Keratinocyte (primary cell): ENCODE results near the gene NUP210. TPM values are rescaled to one million over a fixed set of nuclear protein-coding genes. Genes with fewer than 3 reads are reported as not detected.

ENCODE experiments used
- DNase-seq: peaks from one replicate; pipeline ENCODE4 v3.0.0-alpha.2; 2011; ENCODE audit warnings: low read depth, missing footprints, low spot score
- FAIRE-seq: peaks from 2 replicates; lab custom pipeline; 2011; peaks lifted over from hg19 to GRCh38; lab: Jason Lieb, UNC
- H2AFZ ChIP-seq: 2 replicates; pipeline ENCODE4 v1.6.0; 2012; ENCODE audit warnings: low read length, control low read depth, inconsistent platforms; ENCODE audit not compliant: control insufficient read depth
- H3K27ac ChIP-seq: 2 replicates; pipeline ENCODE4 v1.5.1; 2011; ENCODE audit warnings: low read length; ENCODE audit not compliant: control insufficient read depth, insufficient read depth
- H3K27me3 ChIP-seq: 3 replicates; pipeline ENCODE4 v1.6.0; 2011; ENCODE audit warnings: low read length; ENCODE audit not compliant: control insufficient read depth, insufficient read depth; ENCODE audit errors: extremely low read depth
- H3K36me3 ChIP-seq, 2 experiments: 2 replicates in 1 of 2; 3 replicates in 1 of 2; pipeline ENCODE4 v1.5.1; 2011; ENCODE audit warnings: low read length in 2 of 2, mild to moderate bottlenecking in 1 of 2; ENCODE audit not compliant: control insufficient read depth in 2 of 2, insufficient read depth in 2 of 2; ENCODE audit errors: extremely low read depth in 1 of 2
- H3K4me1 ChIP-seq: 3 replicates; pipeline ENCODE4 v1.5.1; 2011; ENCODE audit warnings: low read length; ENCODE audit not compliant: control insufficient read depth, insufficient read depth; ENCODE audit errors: extremely low read depth
- H3K4me2 ChIP-seq: 3 replicates; pipeline ENCODE4 v1.6.0; 2011; ENCODE audit warnings: low read depth, low read length; ENCODE audit not compliant: control insufficient read depth, insufficient read depth; ENCODE audit errors: extremely low read depth
- H3K4me3 ChIP-seq, 3 experiments: fragments of 200-600 bp in 1 of 3; sonication (generic) in 1 of 3; 2 replicates in 2 of 3; 3 replicates in 1 of 3; pipeline ENCODE4 v1.5.1; 2011 to 2016; ENCODE audit warnings: low read length in 3 of 3, mild to moderate bottlenecking in 3 of 3, control low read depth in 2 of 3, inconsistent platforms in 1 of 3, low read depth in 1 of 3, mixed read lengths in 1 of 3, mixed run types in 1 of 3, moderate library complexity in 1 of 3; ENCODE audit not compliant: control insufficient read depth in 2 of 3, insufficient read depth in 2 of 3; ENCODE audit errors: extremely low read depth in 1 of 3
- H3K79me2 ChIP-seq: 2 replicates; pipeline ENCODE4 v1.6.0; 2012; ENCODE audit warnings: low read length; ENCODE audit not compliant: control insufficient read depth, insufficient read depth
- H3K9ac ChIP-seq: 3 replicates; pipeline ENCODE4 v1.6.0; 2011; ENCODE audit warnings: low read length; ENCODE audit not compliant: control insufficient read depth, insufficient read depth; ENCODE audit errors: extremely low read depth
- H3K9me1 ChIP-seq: 3 replicates; pipeline ENCODE4 v1.6.0; 2011; ENCODE audit warnings: low read length; ENCODE audit not compliant: control insufficient read depth, insufficient read depth; ENCODE audit errors: extremely low read depth
- H3K9me3 ChIP-seq: 2 replicates; pipeline ENCODE4 v1.5.1; 2012; ENCODE audit warnings: low read depth, low read length; ENCODE audit not compliant: control insufficient read depth
- H4K20me1 ChIP-seq: 3 replicates; pipeline ENCODE4 v1.6.0; 2011; ENCODE audit warnings: low read length; ENCODE audit not compliant: control insufficient read depth, insufficient read depth; ENCODE audit errors: extremely low read depth
- EZH2 ChIP-seq: IDR thresholded peaks from one replicate; pipeline ENCODE4 v1.6.1; 2012; ENCODE audit warnings: inconsistent platforms, mild to moderate bottlenecking, low read length, moderate library complexity
- dilution Hi-C: fragments of 300-500 bp; cut with MboI; formaldehyde crosslinking; loops from one replicate; pipeline ENCODE4 v1.7.0; 2020; ENCODE audit warnings: low sequenced_read_pairs; ENCODE audit not compliant: extremely low pct_ligation_motif_present
- polyA plus RNA-seq, 5 experiments: library from polyadenylated mRNA; depleted of rRNA in 3 of 5; stranded (reverse) in 3 of 5; stranded (forward) in 1 of 5; unstranded in 1 of 5; fragments of >200 nt; gene quantifications; 1 replicate in 1 of 5; 2 replicates in 3 of 5; 3 replicates in 1 of 5; pipeline versions ENCODE4 v1.2.1 to v1.2.3, GENCODE V29; 2011 to 2012; ENCODE audit warnings: missing spikeins in 2 of 5, low read depth in 1 of 5, low replicate concordance in 1 of 5
- TF ChIP-seq, protein P1 (sequence below), 3 experiments: IDR thresholded peaks in 1 of 3; conservative IDR thresholded peaks in 1 of 3; optimal IDR thresholded peaks in 1 of 3; 2 replicates in 2 of 3; 3 replicates in 1 of 3; pipeline versions ENCODE3 to v1.5.1; 2011; ENCODE audit warnings: low read length in 3 of 3, mild to moderate bottlenecking in 3 of 3, moderate library complexity in 2 of 3, control low read depth in 1 of 3, inconsistent platforms in 1 of 3; ENCODE audit not compliant: insufficient read depth in 2 of 3; ENCODE audit errors: extremely low read depth in 1 of 3

Gene NUP210
- polyA plus RNA-seq, 1 donor (not counting 4 experiments of a cell fraction or from before 2014, with no cell fraction given), result 0.01 TPM

- Histone ChIP-seq H3K4me2 (no peak overlapping the region), H3K4me3 (no peak overlapping the region), H3K9me1 (no peaks in the 10 kb centered on the region), H4K20me1 (no peaks in the 10 kb centered on the region), H3K27ac (no peak overlapping the region), H3K9me3 (no peaks in the 10 kb centered on the region), H3K27me3 (peaks cover 4% of the 10 kb centered on the region), H2AFZ (no peak overlapping the region), H3K79me2 (no peaks in the 10 kb centered on the region), H3K9ac (no peak overlapping the region), H3K36me3 (no peaks in the 10 kb centered on the region), H3K4me1 (peaks cover 11% of the 10 kb centered on the region)
- TF ChIP-seq, protein P1, sequence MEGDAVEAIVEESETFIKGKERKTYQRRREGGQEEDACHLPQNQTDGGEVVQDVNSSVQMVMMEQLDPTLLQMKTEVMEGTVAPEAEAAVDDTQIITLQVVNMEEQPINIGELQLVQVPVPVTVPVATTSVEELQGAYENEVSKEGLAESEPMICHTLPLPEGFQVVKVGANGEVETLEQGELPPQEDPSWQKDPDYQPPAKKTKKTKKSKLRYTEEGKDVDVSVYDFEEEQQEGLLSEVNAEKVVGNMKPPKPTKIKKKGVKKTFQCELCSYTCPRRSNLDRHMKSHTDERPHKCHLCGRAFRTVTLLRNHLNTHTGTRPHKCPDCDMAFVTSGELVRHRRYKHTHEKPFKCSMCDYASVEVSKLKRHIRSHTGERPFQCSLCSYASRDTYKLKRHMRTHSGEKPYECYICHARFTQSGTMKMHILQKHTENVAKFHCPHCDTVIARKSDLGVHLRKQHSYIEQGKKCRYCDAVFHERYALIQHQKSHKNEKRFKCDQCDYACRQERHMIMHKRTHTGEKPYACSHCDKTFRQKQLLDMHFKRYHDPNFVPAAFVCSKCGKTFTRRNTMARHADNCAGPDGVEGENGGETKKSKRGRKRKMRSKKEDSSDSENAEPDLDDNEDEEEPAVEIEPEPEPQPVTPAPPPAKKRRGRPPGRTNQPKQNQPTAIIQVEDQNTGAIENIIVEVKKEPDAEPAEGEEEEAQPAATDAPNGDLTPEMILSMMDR (optimal IDR thresholded peaks at IDR 0.05 in 1 of 3, IDR thresholded peaks at IDR 0.05 in 1 of 3, conservative IDR thresholded peaks at IDR 0.05 in 1 of 3; ENCODE audit: extremely low read depth in 1 of 3, insufficient read depth in 2 of 3, low read length in 3 of 3), result no peak
- TF ChIP-seq EZH2, result no peak
- FAIRE-seq (no peak), DNase-seq (no peak)
- dilution Hi-C loops, result no loop called here
Observed at GRCh38 chr3:13333236-13333897, 86.8 kb downstream of the NUP210 start.

DNA sequence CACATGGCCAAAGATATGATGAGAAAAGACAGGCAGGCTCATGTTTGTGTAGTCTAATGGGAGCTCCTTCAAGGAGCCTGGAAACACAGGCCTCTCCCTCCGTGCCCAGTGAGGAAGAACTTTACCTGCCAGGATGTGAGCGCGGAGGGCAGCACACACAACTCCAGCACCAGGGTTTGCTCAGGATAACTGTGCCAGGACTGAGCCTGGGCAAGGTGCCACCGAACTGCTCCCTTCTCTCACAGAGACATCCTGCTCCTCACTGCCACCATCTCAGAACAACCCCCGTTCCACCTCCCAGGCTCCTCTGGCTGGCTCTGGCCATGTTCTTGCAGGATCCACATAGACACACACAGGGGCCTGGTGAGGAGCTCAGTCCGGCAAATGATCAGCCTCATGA lies 87.4 kb downstream of the NUP210 start:
- dilution Hi-C loops, result no loop called here
- H4K20me1 ChIP-seq, result no peaks in the 10 kb centered on the region
- no peaks in the 10 kb centered on the region for H3K79me2 ChIP-seq
- peaks cover 11% of the 10 kb centered on the region for H3K4me1 ChIP-seq
- no peak overlapping the region for H3K4me2 ChIP-seq
- no peaks in the 10 kb centered on the region for H3K36me3 ChIP-seq
- FAIRE-seq (no peak), DNase-seq (no peak)
- no peak overlapping the region for H3K9ac ChIP-seq
- no peak overlapping the region for H3K27ac ChIP-seq
- peak overlapping the region; percentile 5 for H2AFZ ChIP-seq
- TF ChIP-seq, protein P1 (optimal IDR thresholded peaks at IDR 0.05 in 1 of 3, IDR thresholded peaks at IDR 0.05 in 1 of 3, conservative IDR thresholded peaks at IDR 0.05 in 1 of 3; ENCODE audit: extremely low read depth in 1 of 3, insufficient read depth in 2 of 3, low read length in 3 of 3), result no peak
- TF ChIP-seq EZH2, result no peak
- no peaks in the 10 kb centered on the region for H3K9me1 ChIP-seq
- H3K4me3 ChIP-seq, result no peak overlapping the region
- peaks cover 4% of the 10 kb centered on the region for H3K27me3 ChIP-seq
- H3K9me3 ChIP-seq, result no peaks in the 10 kb centered on the region
